GM21447 (cell line): ENCODE measurements around the gene CIRBP.

Source experiments
- ATAC-seq: cut with Tn5 transposase; IDR thresholded peaks from one replicate; pipeline ENCODE4 v1.9.1; 2021; ENCODE audit not compliant: unreplicated experiment

The CIRBP gene

DNA sequence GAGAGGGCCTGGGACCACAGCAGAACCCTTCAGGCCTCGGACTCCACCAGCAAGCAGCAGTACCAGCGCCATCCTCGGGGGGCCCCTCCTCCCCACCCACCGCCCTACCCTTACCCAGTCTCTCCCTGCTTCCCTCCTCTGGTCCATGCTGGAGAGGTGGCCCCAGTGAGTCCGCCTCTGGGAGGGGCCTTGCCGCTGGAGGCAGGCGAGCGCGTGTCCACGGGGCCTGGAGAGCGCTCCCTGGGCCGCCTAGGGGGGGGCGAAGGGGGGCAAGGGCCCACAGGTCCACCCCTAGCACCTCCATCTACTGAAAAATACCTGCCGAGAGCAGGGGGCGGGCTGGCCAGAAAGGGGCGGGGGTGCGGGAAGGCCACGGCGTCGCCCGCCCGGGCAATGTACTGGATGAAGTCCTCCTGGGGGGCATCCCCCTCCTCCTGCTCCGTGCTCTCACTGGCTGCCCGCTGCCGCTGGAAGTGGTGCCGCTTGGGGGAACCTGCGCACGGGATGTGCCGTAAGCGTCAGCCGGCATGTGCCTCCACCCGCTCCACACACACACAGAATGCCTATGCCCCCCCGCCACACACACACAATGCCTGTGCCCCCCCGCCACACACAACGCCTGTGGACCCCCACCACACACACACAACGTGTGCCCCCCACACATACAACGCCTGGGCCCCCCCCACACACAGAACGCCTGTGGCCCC is 38.2 kb upstream of the CIRBP start:
- ATAC-seq = no peak

DNA sequence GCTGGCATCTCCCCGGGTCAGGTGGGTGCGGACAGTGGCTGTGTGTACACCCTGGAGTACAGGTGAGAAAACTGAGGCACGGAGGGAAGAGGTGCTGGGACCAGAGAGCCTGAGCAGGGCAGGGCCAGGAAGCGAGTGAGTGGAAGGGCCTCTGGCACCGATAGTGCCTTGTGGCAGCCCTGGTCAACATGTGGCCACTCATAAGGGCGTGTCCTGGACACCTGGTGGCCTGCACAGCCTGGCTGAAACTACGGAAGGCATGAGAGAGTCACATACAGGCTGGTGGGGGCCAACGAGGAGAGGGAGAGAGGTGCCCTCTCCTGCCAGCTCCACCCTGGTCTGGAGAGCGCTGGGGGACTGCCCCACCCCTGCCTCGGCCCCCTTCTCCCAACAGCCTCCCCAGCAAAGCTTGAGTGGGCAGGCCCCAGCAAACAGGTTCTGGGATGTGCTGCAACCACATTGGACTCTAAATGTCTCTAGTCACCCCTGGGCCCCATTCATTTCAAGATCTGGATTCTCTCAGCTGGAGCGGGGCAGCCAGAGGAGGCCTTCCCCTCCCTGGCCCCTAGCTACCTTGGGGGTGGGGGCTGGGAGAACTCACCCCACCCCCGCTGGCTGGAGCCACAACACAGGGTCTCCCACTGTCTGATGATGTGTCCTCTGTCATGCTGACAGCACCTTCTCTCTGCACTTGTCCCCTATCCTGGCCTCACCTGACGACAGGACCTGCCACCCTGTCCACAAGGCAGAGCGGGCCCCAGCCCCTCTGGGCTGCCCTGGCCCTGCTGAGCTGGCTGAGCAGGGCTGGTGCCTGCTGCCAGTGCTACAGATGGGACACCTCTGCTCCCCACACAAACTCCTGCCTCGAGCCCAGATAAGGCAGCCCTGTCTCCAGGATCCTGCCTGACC is 37.1 kb upstream of the CIRBP start:
- no peak for ATAC-seq

DNA sequence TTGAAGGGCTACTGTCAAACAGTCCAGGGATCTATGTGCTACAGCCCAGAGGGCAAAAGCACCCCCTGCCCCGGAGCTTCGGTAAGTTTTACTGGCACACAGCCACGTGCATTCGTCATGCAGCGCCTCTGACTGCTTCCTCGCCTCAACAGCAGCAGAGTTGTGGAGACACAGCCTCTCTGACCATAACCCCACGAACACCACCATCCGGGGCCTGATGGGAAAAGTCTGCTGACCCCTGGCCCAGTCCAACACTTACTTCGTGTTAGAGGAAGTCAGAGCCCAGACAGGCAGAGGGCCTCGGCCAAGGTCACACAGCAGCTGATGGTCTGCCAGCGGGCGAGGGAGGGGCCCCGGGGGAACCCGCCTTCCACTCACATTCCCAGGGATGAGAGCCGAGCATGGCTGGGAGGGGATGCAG is 36.5 kb upstream of the CIRBP start:
- ATAC-seq = no peak

DNA sequence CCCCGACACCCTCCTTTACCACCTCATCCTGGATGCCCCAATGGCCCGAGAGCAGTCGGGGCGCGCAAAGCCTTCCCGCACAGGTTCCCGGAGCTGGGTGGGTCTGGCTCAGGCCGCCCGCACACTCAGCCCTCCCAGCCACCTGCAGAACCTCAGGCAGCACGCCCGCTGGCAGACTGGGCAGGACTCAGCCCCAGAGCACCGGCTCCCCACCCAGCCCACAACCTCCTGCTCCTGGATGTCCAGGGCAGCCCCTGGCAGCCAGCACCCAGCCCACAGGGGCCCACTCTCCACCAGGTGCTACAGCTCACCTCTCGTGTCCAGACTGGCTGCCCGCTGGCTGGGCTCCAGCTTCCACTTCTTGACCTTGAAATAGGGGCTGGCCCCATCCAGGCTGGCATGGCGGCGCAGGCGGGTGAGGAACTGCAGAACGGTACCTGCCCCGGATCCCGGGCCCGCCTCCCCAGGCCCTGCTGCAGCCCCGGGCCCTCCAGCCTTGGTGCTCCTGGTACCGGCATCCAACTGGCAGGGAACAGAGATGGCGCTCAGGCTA is 35.9 kb upstream of the CIRBP start:
- no peak for ATAC-seq

DNA sequence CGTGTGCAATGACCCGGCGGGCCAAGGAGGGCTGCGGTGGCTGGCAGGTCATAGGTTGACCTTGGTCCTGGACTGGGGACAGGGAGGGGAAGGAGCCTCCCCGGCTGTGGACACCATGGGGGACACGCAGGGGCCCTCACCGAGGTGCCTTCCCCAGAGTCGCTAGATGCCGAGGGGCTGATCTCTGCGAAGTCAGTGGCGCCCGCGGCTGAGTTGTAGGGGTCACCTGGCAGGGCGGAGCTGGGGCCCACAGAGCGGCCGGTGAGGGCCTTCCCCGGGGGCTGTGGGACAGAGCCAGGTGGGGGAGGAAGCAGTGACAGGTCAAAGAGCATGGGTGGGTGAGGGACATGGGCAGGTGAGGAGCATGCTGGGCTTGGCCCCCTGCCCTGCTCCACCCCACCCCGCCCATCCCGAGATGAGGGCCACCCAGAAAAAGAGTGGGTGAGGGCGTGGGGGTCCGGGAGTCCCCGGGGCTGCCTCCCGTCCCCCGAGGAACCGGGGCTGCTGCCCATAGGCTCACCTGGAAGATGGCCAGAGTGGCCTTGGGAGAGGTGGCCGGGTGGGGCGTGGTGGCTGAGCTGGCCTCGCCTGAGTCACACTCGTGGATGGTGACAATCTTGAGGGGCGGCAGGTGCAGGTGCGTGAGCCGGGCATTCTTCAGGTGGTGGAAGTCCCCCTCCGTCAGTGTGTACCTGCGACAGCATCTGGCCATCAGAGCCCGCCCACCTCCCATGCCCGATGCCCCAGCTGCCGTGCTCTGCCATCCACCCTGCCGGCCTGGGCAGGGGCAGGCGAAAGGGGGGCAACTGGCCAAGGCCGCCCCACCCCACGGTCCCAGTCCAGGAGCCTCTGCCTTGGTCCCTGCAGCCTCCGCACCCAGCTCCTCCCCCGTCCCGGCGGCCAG is 34.8 kb upstream of the CIRBP start:
- no peak for ATAC-seq

DNA sequence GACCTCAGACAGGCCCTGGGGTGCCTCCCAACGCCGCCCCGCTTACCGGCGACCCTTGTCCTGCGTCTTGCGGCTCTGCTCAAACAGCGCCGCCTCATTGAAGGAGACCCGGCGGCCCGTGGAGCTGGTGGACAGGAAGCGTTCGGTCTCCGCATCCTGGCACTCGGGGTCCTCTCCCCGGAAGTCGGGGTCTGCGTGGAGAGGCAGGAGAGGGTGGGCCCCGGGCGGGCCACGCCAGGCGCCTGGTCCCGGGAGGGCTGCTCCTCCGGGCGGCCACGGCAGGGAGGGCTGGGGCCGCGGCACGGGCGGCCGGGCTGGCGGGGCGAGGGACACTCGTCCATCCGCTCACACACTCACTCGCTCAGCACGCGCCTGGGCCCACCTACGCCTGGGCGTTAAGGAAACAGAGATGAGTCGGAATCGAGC is 34.2 kb upstream of the CIRBP start:
- ATAC-seq = no peak

DNA sequence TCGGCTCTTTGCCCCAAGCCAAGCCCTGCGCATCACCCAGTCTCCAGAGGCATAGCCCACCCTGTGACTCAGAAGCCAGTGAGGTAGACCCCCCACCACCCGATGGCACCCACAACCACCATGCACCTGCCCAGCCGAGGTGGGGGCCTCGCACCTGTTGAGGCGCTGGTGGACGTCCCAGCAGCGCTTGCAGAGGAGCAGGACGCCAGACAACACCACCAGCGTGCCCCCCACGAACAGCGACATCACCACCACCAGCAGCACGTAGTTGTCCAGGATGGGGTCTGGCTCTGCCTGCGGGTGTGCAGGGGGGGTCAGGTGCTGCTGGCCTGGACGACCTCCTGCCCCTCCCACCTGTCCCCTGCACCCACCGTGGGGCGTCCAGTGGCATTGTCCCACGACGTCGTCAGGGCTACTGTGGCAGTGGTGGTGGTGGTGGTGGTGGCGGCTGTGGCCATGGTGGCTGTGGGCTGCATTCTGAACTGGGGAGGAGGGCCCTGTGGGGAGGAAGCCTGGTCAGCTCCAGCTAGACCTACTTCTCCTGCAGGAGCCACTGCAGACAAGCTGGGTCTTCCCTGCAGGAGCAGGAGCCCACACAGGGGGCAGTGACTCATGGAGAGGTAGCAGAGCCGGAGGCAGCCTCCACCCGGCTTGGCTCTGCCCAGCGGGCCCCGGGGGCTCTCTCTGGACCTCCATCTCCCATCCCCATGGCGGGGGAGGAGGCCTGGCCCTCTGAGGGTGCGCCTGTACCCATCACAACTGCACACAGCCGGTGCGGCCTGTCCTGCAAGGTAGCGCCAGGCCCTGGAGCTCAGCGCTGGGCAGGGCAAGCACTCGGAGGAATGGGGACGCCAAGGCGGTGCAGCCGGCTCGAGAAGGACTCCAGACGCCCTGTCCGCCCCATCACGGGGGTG is 33.2 kb upstream of the CIRBP start:
- ATAC-seq = no peak

DNA sequence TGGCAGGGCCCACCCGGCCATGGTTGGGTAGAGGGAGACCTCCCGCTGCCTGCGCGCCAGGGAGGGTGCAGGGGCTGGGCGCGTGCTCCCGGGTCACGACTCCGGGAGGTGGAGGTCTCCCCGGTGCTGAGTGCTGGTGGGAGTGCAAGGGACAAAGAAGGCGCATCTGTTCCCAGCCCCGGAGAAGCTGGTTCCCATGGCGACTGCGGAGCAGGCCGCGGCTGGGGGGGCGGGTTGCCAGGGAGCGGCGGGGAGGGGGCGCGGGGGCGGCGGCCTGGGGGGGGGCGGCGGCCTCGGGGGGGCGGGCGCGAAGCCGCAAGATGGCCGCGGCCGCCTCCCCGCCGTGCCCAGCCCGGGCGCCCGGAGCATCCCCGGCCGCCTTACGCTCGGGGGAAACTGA is 32.6 kb upstream of the CIRBP start:
- no peak for ATAC-seq

DNA sequence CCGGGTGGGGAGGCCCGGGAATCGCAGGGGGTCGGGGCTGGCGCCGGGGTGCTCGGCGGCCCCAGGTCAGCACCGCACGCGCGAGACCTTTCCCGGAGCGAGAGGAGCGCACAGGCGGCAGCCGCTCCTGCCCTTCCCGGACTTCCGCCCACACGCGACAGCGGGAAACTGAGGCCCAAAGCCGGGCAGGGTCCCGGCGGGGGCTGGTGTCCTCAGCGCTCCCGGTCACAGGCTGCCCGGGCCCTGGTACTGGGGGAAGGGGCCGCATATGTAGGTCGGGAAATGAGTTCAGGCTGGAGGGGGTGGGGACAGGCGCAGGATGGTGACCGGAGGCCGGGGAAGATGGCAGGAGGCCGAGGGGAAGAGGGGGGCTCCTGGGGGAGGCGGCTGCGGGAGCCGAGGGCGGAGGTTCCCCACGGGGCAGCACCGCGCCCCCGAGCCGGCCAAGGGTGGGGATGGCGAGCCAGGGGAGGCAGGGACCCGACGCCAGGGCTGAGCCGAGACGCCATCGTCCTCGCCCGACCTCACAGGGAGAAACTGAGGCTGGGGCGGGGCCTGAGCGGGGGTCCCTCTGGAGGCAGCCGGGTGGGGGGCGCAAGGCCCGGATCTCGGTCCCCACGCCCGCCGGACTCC is 32.0 kb upstream of the CIRBP start:
- ATAC-seq = no peak

DNA sequence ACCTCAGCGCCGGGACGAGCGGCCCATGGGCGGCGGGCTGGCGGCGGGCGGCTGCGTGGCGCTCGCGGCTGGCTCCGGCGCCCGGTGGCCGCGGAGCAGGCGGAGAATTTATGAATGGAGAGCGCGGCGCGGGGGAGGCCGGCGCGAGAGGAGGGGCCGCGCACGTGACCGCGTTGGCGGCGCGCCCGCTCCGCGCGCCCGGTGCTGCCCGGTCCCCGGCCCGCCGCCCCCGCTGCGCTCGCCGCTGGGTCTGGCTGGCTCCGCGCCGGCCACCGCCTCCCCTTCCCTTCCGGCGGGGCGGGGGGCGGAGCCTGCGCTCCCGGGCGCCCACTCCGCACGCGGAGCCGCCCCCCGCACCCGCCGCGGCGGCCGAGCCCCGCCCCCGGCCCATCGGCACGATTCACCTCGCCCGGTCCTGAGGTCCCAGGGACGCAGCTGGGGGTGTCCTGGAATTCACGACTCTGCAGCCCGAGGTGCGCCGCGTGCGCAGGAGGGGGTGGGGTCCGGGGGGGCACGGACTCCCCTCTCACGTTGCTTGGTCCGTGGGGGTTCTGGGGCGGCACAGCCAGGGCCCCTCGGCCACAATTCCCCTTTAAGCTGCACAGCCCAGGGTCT is 31.3 kb upstream of the CIRBP start, which contains the start of gene CBARP:
Gene CBARP (minus strand): TSS at position 252 of the 615 bp plus-strand sequence. CDS start 1,905 bp downstream, outside the sequence.
- no peak for ATAC-seq

DNA sequence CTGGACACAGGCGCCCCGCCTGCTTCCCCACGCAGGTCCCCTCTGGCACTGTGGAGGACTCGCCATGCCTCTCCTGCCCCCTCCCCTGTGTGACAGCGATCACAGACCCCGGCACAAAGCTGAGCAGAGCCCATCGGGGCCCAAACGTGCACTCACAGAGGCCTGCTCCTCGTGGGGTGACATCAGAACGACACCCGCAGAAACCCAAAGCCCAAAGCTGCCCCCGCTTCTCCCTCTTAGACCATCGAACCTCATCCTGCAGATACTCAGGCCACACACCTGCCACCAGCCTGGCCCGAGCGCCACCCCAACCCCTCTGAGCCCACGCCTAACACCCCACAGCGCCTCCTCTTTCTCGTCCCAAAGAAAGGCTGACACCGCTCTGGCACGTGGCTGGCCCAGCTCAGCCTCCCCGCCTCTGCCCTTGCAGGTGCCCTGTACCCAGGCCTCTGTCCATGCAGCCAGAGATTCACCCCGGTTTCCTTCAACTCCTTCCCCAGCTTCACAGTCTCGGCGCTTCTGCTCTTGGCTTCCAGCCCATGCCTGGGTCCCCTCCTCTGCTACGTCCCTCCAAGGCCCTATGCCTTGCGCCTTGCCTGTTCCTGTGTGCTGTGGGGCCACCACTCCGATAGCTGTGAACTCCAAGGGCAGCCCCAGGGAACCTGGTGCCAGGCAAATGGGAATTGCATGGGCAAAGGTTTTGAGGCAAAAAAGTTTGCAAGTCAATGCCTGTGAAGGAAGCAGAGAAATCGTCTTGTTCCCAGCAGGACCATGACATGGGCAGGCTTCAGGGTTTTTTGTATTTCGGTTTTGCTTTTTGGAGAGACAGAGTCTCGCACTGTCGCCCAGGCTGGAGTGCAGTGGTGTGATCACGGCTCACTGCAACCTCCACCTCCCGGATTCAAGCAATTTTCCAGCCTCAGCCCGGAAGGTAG is 30.5 kb upstream of the CIRBP start:
- ATAC-seq = no peak

DNA sequence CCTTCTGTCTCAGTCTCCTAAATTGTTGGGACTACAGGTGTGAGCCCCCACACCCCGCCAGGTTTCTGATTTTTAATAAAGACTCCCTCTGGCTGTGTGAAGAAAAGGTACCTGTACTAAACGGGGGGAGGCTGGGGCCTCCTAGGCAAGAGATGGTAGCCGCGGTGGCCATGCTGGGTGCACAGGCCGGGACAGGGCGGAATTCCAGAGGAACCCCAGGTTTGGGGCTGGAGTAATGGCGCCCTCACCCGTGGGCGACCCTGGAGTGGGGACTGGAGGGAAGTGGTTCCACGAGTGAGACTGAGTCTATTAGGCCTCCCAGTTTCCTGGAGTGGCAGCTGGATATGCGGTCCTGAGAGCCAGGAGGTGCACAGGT is 29.7 kb upstream of the CIRBP start:
- no peak for ATAC-seq

DNA sequence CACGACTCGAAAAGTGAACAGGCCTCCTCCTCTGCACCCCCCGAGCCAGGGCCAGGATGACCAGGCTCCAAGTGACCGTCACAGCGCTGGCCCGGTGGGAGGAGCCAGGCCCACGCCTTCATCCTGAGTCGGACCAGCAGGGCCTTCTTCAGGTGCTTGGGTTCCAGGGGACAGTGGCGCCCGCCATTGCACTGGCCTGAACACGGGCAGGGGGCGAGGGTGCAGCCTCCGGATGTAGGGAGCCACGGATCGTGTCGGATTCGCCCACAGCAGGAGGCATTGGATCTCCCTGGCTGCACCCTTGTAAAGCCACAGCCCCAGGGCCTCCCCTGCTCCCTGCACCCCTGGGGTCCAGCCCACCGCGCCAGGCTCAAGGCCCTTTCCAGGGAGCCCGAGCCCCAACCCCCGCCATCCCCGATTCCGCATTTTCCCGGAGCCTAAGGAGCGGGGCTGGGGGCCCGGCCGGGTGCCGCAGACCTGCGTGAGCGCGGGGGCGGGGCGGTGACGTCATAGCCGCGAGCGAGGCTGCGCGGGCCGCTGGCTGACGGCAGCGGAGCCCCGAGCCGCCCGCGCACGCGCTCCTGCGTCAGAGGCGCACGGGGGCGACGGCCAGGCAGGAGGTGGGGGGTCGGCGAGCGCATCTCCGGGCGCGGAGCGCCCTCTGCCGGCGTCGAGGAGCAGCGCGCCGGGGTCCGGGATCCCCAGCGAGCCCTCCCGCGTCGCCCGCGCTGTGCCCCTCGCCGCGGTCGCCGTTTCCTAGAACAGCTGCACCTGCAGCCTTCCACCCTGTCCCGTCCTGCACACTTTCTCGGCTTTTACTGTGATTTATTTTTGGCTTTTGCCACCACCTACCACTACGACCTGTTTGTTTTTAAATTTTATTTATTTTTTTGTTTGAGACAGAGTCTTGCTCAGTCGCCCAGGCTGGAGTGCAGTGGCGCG is 29.1 kb upstream of the CIRBP start:
- ATAC-seq = no peak

DNA sequence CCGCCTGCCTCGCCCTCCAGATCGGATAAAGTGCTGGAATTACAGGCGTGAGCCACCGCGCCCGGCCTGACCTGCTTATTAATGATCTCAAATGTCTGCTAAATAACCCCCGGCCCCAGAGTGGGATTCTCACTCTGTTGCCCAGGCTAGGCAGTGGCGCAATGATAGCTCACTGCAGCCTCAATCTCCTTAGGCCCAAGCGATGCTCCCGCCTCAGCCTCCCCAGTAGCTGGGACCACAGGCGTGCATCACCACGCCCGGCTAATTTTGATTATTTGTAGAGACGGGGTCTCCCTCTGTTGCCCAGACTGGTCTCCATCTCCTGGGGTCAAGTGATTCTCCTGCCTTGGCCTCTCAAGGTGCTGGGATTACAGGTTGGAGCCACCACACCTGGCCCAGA is 28.2 kb upstream of the CIRBP start:
- ATAC-seq = no peak

DNA sequence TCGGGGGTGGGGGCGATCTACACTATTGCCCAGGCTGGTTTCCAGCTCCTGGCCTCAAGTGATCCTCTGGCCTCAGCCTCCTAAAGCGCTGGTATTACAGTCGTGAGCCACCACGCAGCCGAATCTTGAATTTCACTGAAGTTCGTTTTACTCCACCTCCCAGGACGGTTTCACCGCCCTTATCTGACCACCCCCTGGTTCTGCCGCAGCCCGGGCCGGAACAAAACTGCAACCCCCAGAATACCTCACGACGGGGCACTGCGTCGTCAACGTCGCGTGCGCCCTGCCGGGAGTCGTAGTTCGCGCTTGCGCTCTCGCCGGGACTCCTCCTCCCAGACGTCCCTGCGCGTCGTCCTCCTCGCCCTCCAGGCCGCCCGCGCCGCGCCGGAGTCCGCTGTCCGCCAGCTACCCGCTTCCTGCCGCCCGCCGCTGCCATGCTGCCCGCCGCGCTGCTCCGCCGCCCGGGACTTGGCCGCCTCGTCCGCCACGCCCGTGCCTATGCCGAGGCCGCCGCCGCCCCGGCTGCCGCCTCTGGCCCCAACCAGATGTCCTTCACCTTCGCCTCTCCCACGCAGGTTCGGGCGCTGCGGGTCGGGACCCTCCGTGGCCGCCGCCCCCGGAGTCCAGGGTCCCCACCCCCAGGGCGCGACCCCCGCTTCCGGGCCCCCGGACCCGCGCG is 27.6 kb upstream of the CIRBP start, which contains the start of gene ATP5F1D:
Gene ATP5F1D (plus strand): TSS at position 335 of the 679 bp plus-strand sequence. CDS start 100 bp downstream, at position 435.
- peak; percentile 55 for ATAC-seq
